GM18526 (cell line): ENCODE measurements around the gene CHST8.

ENCODE experiments used
- POLR2A ChIP-seq: IDR thresholded peaks from 3 replicates; pipeline ENCODE4 v1.6.1; 2011; ENCODE audit not compliant: insufficient read length; ENCODE audit errors: extremely low read depth

The CHST8 gene

DNA sequence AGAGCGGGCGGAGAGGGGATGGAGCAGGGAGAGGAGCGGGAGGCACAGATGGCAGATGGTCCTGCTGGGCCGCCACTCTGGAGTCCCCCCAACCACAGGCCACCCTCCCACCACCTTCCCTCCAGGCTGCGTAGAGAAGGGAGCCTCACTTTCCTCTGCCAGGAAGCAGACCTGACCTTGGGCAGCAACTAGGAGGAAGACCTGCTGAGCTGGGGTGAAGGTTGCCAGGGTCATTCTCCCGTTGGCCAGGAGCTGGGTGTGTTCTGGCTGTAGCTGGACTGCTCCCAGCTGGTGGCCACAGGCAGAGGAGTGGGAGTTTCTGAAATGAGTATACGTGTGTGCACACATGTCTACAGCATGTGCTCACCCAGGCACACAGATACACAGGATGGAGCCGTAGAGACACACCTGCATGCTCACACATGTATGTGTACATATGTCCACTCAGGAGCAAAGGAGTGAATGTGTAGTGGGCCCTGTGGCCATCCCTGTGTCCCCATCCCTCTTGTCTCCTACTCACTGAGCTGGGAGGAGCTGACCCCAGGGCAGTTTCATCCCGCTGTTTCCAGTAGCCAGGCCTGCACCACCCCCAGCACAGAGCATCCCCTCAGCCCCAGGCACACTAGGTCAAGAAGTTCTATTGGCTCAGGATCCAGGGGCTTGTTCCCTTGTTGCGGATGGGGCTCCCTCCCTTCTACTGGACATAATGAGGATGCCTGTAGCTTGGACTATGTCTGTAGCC is 53.0 kb downstream of the CHST8 start:
- no peak for TF ChIP-seq POLR2A

DNA sequence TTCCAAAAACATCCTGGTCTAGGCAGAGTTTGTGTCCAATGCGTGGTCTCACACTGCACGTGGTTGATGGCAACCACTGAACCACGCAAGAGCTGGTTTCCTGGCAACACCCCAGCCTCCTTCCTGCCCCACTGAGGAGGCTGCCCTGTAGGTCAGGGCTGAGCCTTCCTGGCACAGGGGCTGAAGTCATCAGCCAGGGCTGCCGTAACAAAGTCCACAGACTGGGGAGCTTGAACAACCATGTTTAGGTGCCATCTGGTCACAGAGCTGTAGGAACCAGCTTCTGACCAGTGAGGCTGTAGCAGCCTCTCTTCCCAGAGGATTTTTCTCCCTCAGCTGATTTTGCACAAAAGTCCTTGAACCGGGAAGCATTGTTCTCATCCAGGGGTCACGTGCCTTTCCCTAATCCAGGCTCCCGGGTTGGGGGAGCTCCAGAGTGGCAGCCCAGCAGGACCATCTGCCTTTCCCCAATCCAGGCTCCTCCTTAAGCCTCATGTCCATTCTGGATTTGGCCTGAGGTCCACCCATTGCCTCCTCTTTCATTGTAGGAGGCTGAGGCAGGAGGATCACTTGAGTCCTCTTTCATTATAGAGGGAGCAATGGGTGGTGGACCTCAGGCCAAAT is 53.9 kb downstream of the CHST8 start:
- TF ChIP-seq POLR2A, result no peak

GRCh38 chr19:33676999-33677665 is 55.4 kb downstream of the CHST8 start:
- TF ChIP-seq POLR2A, result no peak

DNA sequence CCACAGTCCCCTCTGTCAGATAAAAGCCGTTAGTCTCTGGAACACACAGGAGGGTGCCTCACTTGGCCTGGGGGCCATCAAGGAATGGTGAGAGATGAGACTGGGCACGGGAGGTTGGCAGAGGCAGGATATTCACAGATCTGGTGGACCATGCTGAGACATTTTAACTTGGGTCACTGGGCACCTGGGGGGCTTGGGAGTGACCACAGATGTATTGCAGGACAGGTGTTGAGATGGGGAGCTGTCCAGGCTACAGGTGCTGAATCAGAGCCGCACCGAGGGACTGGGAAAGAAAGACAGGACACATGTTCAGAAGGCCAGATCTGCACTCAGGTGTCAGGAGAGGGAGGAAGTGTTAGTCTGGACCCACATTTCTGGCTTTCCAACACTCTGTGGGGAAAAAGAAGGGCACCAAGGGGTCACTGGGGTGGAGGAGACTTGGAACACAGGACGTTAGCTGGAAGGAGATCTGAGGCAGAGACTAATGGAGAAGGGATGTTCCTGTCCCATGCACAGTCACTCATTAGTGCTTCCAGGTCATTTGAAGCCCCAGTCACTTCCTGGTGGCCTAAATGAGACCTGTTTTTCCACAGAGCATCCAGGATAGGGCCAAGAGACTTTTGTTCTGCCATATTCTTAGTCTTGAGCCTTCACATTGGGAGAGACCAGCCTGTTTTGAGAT is 56.1 kb downstream of the CHST8 start:
- TF ChIP-seq POLR2A, result no peak

DNA sequence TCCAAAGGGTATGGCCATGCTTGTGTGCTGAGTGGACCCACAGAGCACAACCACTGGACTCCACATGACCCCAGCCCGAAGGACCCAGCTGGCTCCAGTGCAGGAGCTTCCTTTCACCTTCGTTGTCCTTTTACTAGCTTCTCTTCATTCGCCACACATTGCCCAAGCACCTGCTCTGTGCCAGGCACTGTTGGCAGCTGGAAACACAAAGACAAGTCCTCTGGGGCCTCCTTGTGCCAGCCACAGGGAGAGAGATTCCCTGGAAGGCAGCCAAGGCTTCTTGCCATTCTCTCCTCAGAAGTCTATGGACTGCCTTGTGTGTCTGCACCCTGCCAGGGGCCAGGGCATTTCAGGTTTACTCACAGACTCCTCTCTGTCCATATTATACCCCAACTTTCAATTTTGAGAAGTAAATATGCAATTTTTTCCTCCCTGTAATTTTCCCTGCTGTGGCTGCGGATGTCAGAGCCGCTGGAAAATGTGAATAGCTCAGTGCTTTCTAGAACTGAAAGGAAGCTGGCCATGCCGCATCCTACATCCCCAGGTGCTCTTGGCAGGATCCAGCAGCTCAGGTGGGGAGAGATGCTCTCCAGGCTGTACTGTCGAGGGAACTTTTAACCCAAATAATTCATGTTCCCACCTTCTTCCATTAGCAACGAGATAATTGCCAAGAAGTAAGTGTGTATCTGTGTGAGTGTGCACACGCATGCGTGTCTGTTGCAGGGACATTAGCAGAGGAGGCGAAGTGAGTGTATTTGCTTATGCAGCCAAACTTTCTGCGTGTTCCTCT is 57.2 kb downstream of the CHST8 start:
- TF ChIP-seq POLR2A, result no peak

DNA sequence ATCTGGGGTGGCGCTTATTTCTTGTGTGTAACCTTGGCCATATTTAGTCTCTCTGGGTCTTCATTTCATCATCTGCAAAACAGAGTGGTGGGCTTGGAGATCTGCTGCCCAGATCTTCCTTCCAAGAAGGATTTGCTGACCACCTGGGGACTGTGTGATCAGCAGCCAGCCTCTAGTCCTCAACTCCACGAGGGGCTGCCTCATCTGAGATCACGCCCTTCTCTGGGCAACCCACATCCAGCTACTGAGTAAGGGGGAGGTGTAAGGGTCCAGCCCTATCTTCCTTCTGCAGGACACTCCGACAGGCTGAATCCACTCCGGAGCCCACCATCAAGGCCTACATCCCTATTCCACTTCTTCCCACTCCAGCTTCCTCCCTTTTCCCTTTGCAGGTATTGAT is 57.9 kb downstream of the CHST8 start:
- TF ChIP-seq POLR2A, result no peak

- no peak for TF ChIP-seq POLR2A
Observed at GRCh38 chr19:33681081-33681680, 59.4 kb downstream of the CHST8 start.

GRCh38 chr19:33683881-33684537 is 62.3 kb downstream of the CHST8 start:
- TF ChIP-seq POLR2A, result no peak

- TF ChIP-seq POLR2A, result no peak
Observed at GRCh38 chr19:33684538-33685232, 62.9 kb downstream of the CHST8 start.

- no peak for TF ChIP-seq POLR2A
Observed at GRCh38 chr19:33685541-33685940, 63.8 kb downstream of the CHST8 start.

DNA sequence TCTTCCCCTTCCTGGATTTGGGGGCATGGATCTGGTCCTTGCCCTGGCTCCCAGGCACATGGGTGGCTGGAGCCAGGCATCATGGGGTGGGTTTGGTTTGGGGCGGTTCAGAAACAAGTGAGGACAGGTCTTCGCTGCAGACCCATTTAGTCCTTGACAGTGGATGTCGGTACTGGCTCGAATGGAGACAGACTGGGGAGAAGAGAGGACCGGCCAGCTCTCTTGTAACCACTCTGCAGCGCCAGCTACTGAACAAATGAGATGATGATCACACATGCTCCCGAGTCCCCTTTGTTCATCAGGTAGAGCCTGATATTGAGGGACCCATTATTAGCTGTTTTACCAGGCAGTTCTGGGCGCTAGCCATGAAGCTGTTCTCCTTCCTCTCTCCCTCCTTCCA is 64.5 kb downstream of the CHST8 start:
- TF ChIP-seq POLR2A, result no peak

DNA sequence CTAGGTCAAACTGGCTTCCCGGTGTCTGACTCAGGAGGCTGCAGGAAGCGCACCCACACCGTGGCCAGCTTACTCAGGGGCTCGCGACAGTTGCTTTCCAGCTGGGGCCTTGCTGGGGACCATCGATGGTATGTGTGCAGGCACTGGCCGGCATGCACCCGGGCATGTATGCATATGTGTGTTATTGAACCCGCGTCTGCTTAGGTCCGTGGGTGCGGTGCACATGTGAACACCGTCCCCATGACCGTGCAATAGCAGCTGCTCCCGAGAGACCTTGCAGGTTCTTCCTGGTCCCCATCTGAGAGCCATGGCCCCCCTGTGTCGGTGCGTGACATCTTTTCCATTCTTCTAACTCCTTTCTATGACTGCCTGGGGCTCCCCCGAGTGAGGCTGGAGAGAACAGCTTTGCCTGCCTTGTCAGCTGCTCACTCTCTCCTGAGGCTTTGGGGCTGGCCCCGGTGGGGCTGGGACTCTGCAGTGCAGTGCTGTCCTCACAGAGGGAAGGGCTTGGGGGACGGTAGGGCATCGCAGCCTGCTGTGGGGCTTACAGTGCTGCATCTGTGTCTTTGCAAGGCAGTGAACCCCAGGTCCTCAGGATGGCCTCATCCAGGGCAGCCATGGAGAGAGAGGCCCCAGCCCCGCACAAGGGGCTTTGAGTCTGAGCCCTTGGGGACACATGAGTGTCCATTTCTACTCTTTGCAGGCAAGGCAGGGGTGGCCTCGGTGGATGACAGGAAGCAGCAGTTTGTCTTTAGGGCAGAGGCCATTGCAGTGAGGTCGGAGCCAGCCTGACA is 65.1 kb downstream of the CHST8 start:
- no peak for TF ChIP-seq POLR2A
